NCI-H748 treated with DMSO at 0.1 percent for 48 hours (cell line): ENCODE data around the gene HMGB1.

Experiments
- DNase-seq: peaks from one replicate; lab custom pipeline; 2025; lab: John Stamatoyannopoulos, UW

Gene HMGB1

DNA sequence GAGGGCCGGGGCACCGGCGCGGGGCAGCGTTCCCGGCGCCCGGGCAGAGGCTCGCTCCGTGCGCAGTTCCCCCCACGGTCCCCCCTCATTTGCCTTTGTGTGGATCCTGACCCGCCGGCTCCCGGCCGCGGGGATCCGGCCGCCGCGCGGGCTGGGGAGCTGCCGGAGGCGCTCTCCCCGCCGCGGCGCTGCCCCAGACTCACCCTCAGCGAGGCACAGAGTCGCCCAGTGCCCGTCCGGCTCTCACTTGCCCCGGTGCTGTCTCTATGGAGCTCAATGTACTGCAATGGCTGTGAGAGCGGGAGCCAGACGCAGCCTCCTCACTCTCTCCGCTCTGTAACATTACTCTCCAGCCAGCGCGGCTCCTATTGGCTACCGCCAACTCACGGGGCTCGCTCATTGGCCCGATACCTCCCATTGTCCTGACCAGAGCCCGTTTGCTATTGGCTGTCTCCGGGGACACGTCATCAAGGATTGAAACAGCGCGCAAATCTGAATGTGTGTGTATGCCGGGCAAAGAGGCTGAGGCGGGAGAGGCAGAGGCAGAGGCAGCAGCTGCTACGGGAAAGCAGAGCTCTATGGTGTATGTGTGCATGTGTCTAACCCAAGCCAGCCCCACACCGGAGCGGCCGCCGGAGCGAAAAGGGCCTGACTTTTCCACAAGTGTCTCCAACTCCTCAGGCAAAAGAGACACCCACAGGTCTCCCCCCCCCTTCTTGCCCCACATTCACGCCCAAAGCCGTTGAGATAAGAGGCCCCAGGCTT is at the start of gene HMGB1:
Gene HMGB1, minus strand, starts transcription at position 344 of the 765 bp plus-strand sequence. CDS start 2,256 bp downstream, outside the sequence.
- DNase-seq: peak; percentile 100

DNA sequence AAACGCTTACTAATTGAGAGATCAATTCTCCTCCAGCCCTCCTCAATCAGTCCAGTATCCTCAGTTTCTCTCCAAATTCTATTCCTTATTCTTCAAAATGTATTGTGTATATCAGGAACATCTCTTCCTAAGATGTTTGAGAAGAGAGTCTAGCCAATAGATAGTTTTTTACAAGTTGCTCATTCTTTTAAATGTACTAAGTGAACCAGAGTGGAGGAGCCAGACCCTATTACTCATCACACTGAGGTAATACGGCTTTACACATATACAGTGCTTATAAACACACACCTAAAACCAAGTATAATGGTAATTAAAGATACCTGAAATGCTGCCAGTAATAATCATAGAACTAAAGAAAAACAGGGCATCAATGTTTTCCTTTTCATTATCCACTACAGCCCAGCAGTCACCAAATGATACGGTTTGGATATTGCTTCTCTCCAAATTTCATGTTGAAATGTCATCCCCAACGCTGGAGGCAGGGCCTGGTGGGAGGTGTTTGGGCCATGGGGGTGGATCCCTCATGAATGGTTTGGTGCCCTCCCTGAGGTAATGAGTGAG is 45.2 kb upstream of the HMGB1 start:
- DNase-seq: no peak

- DNase-seq: no peak
These were observed 44.4 kb upstream of the HMGB1 start for GRCh38 chr13:30510091-30510490.

DNA sequence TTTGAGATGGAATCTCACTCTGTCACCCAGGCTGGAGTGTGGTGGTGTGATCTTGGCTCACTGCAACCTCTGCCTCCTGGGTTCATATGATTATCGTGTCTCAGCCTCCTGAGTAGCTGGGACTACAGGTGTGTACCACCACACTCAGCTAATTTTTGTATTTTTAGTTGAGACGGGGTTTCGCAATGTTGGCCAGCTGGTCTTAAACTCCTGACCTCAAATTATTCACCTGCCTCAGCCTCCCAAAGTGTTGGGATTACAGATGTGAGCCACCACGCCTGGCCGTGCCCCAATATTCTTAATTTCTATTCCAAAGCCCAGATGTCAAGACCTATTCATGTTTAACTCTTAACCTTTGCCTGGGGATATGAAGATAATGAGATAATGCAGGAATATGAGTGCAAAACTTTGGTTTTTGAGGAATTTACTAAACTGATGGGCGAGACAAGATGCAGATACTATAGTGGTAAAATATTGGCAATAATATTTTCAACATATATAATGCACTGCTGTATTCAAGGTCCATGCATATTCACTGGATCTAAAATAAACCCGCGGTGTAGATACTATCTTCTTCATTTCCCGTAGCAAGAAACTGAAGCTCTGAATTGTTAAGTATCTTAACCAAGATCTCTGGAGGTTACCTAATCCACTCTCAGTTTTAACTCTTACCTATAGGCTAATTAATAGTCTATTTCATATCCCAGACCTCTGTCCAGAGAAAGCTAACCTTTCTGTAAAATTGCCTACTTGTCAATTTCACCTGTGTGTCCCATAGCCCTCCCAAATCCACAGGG is 43.7 kb upstream of the HMGB1 start:
- DNase-seq: no peak

- DNase-seq: no peak
These were observed 38.3 kb upstream of the HMGB1 start for GRCh38 chr13:30504081-30504480.

GRCh38 chr13:30502237-30502636 is 36.5 kb upstream of the HMGB1 start:
- no peak for DNase-seq

- no peak for DNase-seq
These were observed 33.6 kb upstream of the HMGB1 start for GRCh38 chr13:30499338-30499737.

GRCh38 chr13:30496147-30496546 is 30.4 kb upstream of the HMGB1 start:
- no peak for DNase-seq

DNA sequence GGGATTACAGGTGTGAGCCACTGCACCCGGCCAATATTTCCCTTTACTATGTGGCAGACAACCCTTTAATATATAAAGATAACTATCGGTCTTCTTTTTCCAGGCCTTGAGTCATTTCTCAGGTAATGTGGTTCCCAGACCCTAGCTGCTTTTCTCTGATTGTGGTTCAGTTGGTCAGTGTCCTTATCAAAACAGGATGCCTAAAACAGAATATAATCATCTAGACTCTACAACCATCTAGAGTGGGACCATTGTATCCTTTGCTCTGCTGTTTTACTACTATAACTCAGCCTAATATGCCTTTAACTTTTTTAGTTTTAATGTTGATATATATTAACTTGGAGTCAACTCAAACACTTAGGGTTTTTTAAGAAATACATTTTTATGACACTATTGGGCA is 30.0 kb upstream of the HMGB1 start:
- no peak for DNase-seq

GRCh38 chr13:30493658-30494381 is 28.1 kb upstream of the HMGB1 start:
- no peak for DNase-seq

- DNase-seq: no peak
These were observed 21.3 kb upstream of the HMGB1 start for GRCh38 chr13:30487075-30487470.

GRCh38 chr13:30486230-30487074 is 20.7 kb upstream of the HMGB1 start:
- no peak for DNase-seq

GRCh38 chr13:30481241-30481760 is 15.6 kb upstream of the HMGB1 start:
- no peak for DNase-seq

DNA sequence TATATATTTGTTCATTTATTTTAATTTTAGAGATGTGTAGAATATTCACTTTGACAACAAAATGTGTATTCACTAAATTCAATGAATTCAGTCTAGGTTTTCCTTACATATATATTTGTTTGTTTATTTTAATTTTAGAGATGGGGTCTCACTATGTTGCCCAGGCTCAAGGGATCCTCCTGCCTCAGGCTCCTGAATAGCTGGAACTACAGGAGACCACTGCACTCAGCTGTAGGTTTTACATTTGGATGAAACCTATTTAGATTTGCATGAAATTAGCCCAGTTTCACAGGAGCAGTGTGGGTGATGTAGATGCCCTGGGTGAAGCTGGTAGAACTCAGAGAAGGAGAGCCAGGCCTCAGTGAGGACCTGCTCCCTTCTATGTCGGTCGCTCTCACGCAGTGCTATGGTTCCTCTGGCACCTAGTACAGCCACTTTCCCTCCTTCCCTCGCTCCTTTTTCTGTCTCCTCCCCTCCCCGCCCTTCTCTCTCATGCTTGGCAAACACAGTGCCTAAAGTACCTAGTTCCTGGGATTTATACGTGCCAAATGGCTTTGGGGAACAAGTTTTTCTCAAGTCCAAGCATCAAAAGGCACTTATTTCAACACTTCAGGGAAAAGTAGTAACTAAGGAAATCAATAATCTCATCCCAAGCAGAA is 14.7 kb upstream of the HMGB1 start:
- no peak for DNase-seq

- no peak for DNase-seq
These were observed 14.1 kb upstream of the HMGB1 start for GRCh38 chr13:30479883-30480219.

DNA sequence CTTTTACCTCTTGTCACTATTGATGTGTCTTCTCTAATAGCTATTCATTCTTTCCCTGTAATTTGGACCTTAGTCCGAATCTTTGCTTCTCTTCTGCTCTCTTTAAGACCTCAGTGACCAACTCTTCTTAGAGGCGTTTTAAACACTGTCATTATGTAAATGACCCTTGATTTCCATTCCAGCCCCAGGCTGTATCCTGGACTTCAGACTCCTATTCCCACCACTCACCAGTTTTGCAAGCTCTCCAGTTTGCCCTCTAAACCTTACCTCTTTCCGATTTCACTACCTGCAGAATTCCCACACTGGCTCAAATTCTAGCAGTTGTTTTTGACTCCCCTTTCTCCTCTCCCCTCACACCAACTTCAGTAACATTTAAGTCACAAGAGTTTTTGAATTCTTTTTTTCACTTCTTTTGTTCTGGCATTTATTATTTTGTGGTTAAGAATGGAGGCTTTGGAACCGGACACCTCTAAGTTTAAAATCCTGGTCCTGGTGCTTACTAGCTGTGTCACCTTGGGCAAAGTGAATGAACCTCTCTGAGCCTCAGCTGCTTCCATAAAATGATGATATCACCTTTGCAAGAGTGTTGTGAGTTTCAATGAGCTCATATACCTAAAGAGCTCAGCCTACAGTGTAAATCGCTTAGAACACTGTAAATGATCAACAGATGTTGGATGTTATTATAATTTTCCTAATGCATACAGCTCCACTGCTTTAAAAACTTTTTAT is 13.6 kb upstream of the HMGB1 start:
- DNase-seq: no peak

- no peak for DNase-seq
These were observed 11.8 kb upstream of the HMGB1 start for GRCh38 chr13:30477346-30478195.

DNA sequence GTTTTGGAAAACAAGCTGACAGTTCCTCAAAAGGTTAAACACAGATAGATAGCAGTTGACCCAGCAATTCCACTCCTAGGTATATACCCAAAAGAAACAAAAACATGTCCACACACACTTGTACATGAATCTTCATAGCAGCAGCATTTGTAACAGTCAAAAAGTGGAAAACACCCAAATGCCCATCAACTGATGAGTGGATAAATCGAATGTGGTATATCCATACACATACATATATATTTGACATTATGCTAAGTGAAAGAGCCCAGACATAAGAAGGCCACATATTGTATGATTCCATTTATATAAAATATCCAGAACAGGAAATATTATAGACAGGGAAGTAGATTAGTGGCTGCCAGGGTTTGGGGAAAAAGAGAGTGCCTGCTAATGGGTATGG is 7.9 kb upstream of the HMGB1 start:
- no peak for DNase-seq

DNA sequence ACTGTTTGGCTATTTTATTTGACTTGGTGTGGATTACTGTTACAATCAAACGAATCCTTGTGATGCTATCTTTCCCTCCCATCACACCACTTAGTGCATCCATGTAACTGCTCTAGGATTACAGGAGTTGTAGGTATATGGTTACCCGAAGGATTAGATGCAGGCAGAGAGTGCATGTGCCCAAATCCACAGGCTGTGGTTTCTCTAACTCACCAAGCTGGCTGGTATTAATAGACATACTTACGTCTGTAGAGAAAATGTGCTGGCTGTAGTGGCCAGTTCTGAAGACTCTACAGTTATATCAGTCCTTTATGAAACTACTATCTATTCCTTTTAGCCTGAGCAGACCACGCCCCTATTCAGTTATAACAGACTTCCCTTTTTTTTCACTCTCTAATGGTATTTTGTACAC is 1.1 kb upstream of the HMGB1 start:
- DNase-seq: no peak
